ENCODE results near the gene AAK1. TPM values are rescaled to one million over a fixed set of nuclear protein-coding genes. Genes with fewer than 3 reads are reported as not detected.

AAK1 gene
- total RNA-seq (10 to 100 TPM; 52.5 to 95.2 (median 65.0) TPM), polyA plus RNA-seq (10 to 100 TPM in 2 of 3 donors, 1 to 10 TPM in 1; 7.8 to 21.9 (median 14.7) TPM)
- long read RNA-seq, donor 1, partial matches to known transcripts = 0 of 9 reads
- long read RNA-seq, donor 1, other reads (novel, unspliced or antisense) = 6 of 9 reads
- long read RNA-seq, donor 2, transcript AAK1-208 (2 exons, 453 nt) = major isoform, 14 of 26 reads
- long read RNA-seq, donor 2, partial matches to known transcripts = 1 of 26 reads
- long read RNA-seq, donor 2, other reads (novel, unspliced or antisense) = 11 of 26 reads

GRCh38 chr2:69643602-69644505 is at the start of gene AAK1:
Gene AAK1, minus strand, starts transcription at chr2:69643739. Its CDS starts 699 bp downstream, at chr2:69643040.
- DNase-seq (peak; percentile 94), ATAC-seq (peak; percentile 90 to 94 (median 91))
- H3K4me1 ChIP-seq = peaks cover 43% of the 10 kb centered on the region
- no peaks in the 10 kb centered on the region for H3K36me3 ChIP-seq (ENCODE audit: insufficient read depth in 1 of 2, low read depth in 1 of 2)
- no peaks in the 10 kb centered on the region for H3K9me3 ChIP-seq
- H3K4me3 ChIP-seq = peak within 1 kb of the TSS; percentile 99
- WGBS, 3 donors = 0 to 1% (median 0%) methylated on average over 61 to 81 of the region's 81 CpGs
- no peak for TF ChIP-seq CTCF (IDR thresholded peaks at IDR 0.05)
- H3K27ac ChIP-seq = peak within 1 kb of the TSS; percentile 97
- no peaks in the 10 kb centered on the region for H3K27me3 ChIP-seq (ENCODE audit: insufficient read depth in 3 of 3, low read length in 2 of 3)
- intact Hi-C loops (cut with DNase I) = loop anchor here (5.0 kb wide), 5 partner anchors 42 to 82 kb away; no protein-coding TSS in a partner anchor

- no peaks in the 10 kb centered on the region for H3K27me3 ChIP-seq (ENCODE audit: insufficient read depth in 3 of 3, low read length in 2 of 3)
- H3K36me3 ChIP-seq (ENCODE audit: insufficient read depth in 1 of 2, low read depth in 1 of 2) = no peaks in the 10 kb centered on the region
- H3K27ac ChIP-seq = no peak overlapping the region
- WGBS, 3 donors = 93 to 97% (median 97%) methylated on average over 2 of the region's 2 CpGs
- DNase-seq (no peak), ATAC-seq (no peak)
- peaks cover 11% of the 10 kb centered on the region for H3K4me1 ChIP-seq
- no peaks in the 10 kb centered on the region for H3K9me3 ChIP-seq
- intact Hi-C loops (cut with DNase I) = no loop called here
- H3K4me3 ChIP-seq = no peak overlapping the region
- TF ChIP-seq CTCF (IDR thresholded peaks at IDR 0.05) = no peak
Observed at GRCh38 chr2:69692424-69692823, 48.9 kb upstream of the AAK1 start.

GRCh38 chr2:69689969-69690368 is 46.4 kb upstream of the AAK1 start:
- no peak overlapping the region for H3K4me3 ChIP-seq
- ATAC-seq = no peak
- H3K27me3 ChIP-seq (ENCODE audit: insufficient read depth in 3 of 3, low read length in 2 of 3) = no peaks in the 10 kb centered on the region
- no peak overlapping the region for H3K27ac ChIP-seq
- no peak for TF ChIP-seq CTCF (IDR thresholded peaks at IDR 0.05)
- 90 to 97% (median 95%) methylated on average over 2 of the region's 2 CpGs for WGBS, 3 donors
- DNase-seq = no peak
- peaks cover 3% of the 10 kb centered on the region for H3K4me1 ChIP-seq
- H3K36me3 ChIP-seq (ENCODE audit: insufficient read depth in 1 of 2, low read depth in 1 of 2) = no peaks in the 10 kb centered on the region
- intact Hi-C loops (cut with DNase I) = no loop called here
- H3K9me3 ChIP-seq = no peaks in the 10 kb centered on the region

DNA sequence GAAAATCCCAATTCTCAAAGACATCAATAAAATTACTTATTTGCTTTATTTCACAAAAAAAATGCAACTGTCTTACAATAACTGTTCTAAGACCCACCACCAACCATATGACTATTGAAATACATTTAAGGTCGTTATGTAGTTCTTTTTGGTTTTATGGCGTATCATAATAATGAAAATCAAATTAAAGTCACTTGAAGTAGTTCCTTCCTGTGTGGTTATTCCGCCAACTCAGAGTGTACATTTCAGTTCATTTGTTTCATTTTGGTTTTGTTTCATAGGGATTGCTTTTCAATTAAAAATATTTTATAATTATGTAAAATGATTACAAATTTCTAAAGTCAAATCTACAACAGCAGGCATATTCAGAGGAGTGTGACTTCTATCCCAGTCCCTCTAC is 45.9 kb upstream of the AAK1 start:
- Histone ChIP-seq H3K27me3 (ENCODE audit: insufficient read depth in 3 of 3, low read length in 2 of 3) (no peaks in the 10 kb centered on the region), H3K27ac (no peak overlapping the region), H3K9me3 (no peaks in the 10 kb centered on the region), H3K4me1 (no peaks in the 10 kb centered on the region), H3K36me3 (ENCODE audit: insufficient read depth in 1 of 2, low read depth in 1 of 2) (no peaks in the 10 kb centered on the region), H3K4me3 (no peak overlapping the region)
- TF ChIP-seq CTCF (IDR thresholded peaks at IDR 0.05) = no peak
- WGBS, 3 donors = 88 to 92% (median 89%) methylated on average over 3 of the region's 3 CpGs
- ATAC-seq (no peak), DNase-seq (no peak)
- intact Hi-C loops (cut with DNase I) = no loop called here

Measured in psoas muscle (tissue), 8 donors.